HG03175 (cell line): Measurements from ENCODE around the gene SLC17A4.

Source experiments
- ATAC-seq: cut with Tn5 transposase; IDR thresholded peaks from one replicate; pipeline ENCODE4 v1.9.1; 2021; ENCODE audit warnings: mild to moderate bottlenecking, moderate library complexity; ENCODE audit not compliant: unreplicated experiment

Gene SLC17A4

GRCh38 chr6:25754535-25754934 lies at the start of gene SLC17A4:
Gene SLC17A4 (plus strand): TSS chr6:25754742. CDS start chr6:25761963, 7,221 bp downstream.
- no peak for ATAC-seq

GRCh38 chr6:25706314-25707014 lies 48.1 kb upstream of the SLC17A4 start:
- no peak for ATAC-seq

GRCh38 chr6:25709761-25710160 lies 44.8 kb upstream of the SLC17A4 start:
- ATAC-seq, result no peak

- ATAC-seq, result no peak
Measured at GRCh38 chr6:25710287-25710686, 44.3 kb upstream of the SLC17A4 start.

- ATAC-seq, result no peak
Measured at GRCh38 chr6:25713824-25714223, 40.7 kb upstream of the SLC17A4 start.

GRCh38 chr6:25714765-25715164 lies 39.8 kb upstream of the SLC17A4 start:
- no peak for ATAC-seq

GRCh38 chr6:25715794-25716193 lies 38.7 kb upstream of the SLC17A4 start:
- ATAC-seq, result no peak

- ATAC-seq, result no peak
Measured at GRCh38 chr6:25717866-25718740, 36.4 kb upstream of the SLC17A4 start.

GRCh38 chr6:25726122-25726911 lies 28.2 kb upstream of the SLC17A4 start:
- ATAC-seq, result no peak

- ATAC-seq, result no peak
Measured at GRCh38 chr6:25727028-25727427, 27.5 kb upstream of the SLC17A4 start.

GRCh38 chr6:25730907-25731306 lies 23.6 kb upstream of the SLC17A4 start:
- ATAC-seq, result no peak

- no peak for ATAC-seq
Measured at GRCh38 chr6:25731721-25732120, 22.8 kb upstream of the SLC17A4 start.

- no peak for ATAC-seq
Measured at GRCh38 chr6:25732468-25733198, 21.9 kb upstream of the SLC17A4 start.

GRCh38 chr6:25735261-25735660 lies 19.3 kb upstream of the SLC17A4 start:
- ATAC-seq, result no peak

GRCh38 chr6:25743868-25744267 lies 10.7 kb upstream of the SLC17A4 start:
- peak; percentile 52 for ATAC-seq

- no peak for ATAC-seq
Measured at GRCh38 chr6:25745836-25746235, 8.7 kb upstream of the SLC17A4 start.

- no peak for ATAC-seq
Measured at GRCh38 chr6:25746968-25747367, 7.6 kb upstream of the SLC17A4 start.

GRCh38 chr6:25747477-25747876 lies 7.1 kb upstream of the SLC17A4 start:
- ATAC-seq, result no peak

GRCh38 chr6:25748049-25748448 lies 6.5 kb upstream of the SLC17A4 start:
- ATAC-seq, result no peak
